ENCODE measurements around the gene HOXA5.

- TF ChIP-seq, protein P1, sequence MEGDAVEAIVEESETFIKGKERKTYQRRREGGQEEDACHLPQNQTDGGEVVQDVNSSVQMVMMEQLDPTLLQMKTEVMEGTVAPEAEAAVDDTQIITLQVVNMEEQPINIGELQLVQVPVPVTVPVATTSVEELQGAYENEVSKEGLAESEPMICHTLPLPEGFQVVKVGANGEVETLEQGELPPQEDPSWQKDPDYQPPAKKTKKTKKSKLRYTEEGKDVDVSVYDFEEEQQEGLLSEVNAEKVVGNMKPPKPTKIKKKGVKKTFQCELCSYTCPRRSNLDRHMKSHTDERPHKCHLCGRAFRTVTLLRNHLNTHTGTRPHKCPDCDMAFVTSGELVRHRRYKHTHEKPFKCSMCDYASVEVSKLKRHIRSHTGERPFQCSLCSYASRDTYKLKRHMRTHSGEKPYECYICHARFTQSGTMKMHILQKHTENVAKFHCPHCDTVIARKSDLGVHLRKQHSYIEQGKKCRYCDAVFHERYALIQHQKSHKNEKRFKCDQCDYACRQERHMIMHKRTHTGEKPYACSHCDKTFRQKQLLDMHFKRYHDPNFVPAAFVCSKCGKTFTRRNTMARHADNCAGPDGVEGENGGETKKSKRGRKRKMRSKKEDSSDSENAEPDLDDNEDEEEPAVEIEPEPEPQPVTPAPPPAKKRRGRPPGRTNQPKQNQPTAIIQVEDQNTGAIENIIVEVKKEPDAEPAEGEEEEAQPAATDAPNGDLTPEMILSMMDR (IDR thresholded peaks at IDR 0.05): no peak
- TF ChIP-seq POLR2A (IDR thresholded peaks at IDR 0.05) (no peak), POLR2AphosphoS5 (IDR thresholded peaks at IDR 0.05) (no peak)
Measured at GRCh38 chr7:27139334-27140125, 4.0 kb downstream of the HOXA5 start.
